HG02678 (cell line): ENCODE measurements around the gene NAALADL2.
"Not testable (repeated sequence)": the region's sequence is repeated elsewhere in the genome, so short reads cannot be mapped to it uniquely, and the experiment has no call there.

Experiments
- ATAC-seq: cut with Tn5 transposase; IDR thresholded peaks from one replicate; pipeline ENCODE4 v1.9.1; 2021; ENCODE audit warnings: mild to moderate bottlenecking, moderate library complexity; ENCODE audit not compliant: unreplicated experiment

NAALADL2 gene

GRCh38 chr3:175726228-175726627, 867.1 kb downstream of the NAALADL2 start:
- no peak for ATAC-seq

GRCh38 chr3:175728566-175728965, 869.4 kb downstream of the NAALADL2 start:
- no peak for ATAC-seq

- no peak for ATAC-seq
These were observed 870.3 kb downstream of the NAALADL2 start for GRCh38 chr3:175729466-175729865.

GRCh38 chr3:175731543-175731942, 872.4 kb downstream of the NAALADL2 start:
- no peak for ATAC-seq

GRCh38 chr3:175732017-175732416, 872.9 kb downstream of the NAALADL2 start:
- ATAC-seq = no peak

GRCh38 chr3:175735866-175736265, 876.7 kb downstream of the NAALADL2 start:
- ATAC-seq = no peak

GRCh38 chr3:175737646-175738572, 878.8 kb downstream of the NAALADL2 start:
- no peak for ATAC-seq

- ATAC-seq = no peak
These were observed 882.8 kb downstream of the NAALADL2 start for GRCh38 chr3:175741951-175742350.

- no peak for ATAC-seq
These were observed 884.7 kb downstream of the NAALADL2 start for GRCh38 chr3:175743733-175744400.

- ATAC-seq = no peak
These were observed 887.2 kb downstream of the NAALADL2 start for GRCh38 chr3:175746308-175746707.

GRCh38 chr3:175748087-175748730, 889.1 kb downstream of the NAALADL2 start:
- ATAC-seq = no peak

GRCh38 chr3:175749981-175750380, 890.8 kb downstream of the NAALADL2 start:
- ATAC-seq = no peak

- ATAC-seq = no peak
These were observed 892.0 kb downstream of the NAALADL2 start for GRCh38 chr3:175751089-175751488.

GRCh38 chr3:175763948-175764347, 904.8 kb downstream of the NAALADL2 start:
- ATAC-seq = no peak

- no peak for ATAC-seq
These were observed 905.6 kb downstream of the NAALADL2 start for GRCh38 chr3:175764722-175765121.

GRCh38 chr3:175770426-175770825, 911.3 kb downstream of the NAALADL2 start:
- no peak for ATAC-seq

- ATAC-seq = no peak
These were observed 918.4 kb downstream of the NAALADL2 start for GRCh38 chr3:175777495-175777894.

GRCh38 chr3:175777965-175778364, 918.8 kb downstream of the NAALADL2 start:
- ATAC-seq = no peak

- ATAC-seq = no peak
These were observed 919.9 kb downstream of the NAALADL2 start for GRCh38 chr3:175778994-175779393.

- ATAC-seq = not testable (repeated sequence)
These were observed 928.0 kb downstream of the NAALADL2 start for GRCh38 chr3:175787109-175787508.

- no peak for ATAC-seq
These were observed 933.1 kb downstream of the NAALADL2 start for GRCh38 chr3:175792245-175792644.

- no peak for ATAC-seq
These were observed 939.2 kb downstream of the NAALADL2 start for GRCh38 chr3:175798326-175798725.
